GM12878 (cell line): ENCODE measurements around the gene DSC2. TPM values are rescaled to one million over a fixed set of nuclear protein-coding genes. Genes with fewer than 3 reads are reported as not detected.

ENCODE experiments used
- EGR1 ChIP-seq, 2 experiments: IDR thresholded peaks; 1 replicate in 1 of 2; 2 replicates in 1 of 2; pipeline ENCODE4 v1.6.1; 2011 to 2012; ENCODE audit warnings: low read depth in 2 of 2, low read length in 2 of 2, borderline replicate concordance in 1 of 2, mild to moderate bottlenecking in 1 of 2, moderate library complexity in 1 of 2
- HCFC1 ChIP-seq: fragments of 150-350 bp; IDR thresholded peaks from 2 replicates; pipeline ENCODE4 v1.6.1; 2014; ENCODE audit warnings: low read length
- IRF4 ChIP-seq: IDR thresholded peaks from 2 replicates; pipeline ENCODE4 v1.6.1; 2011; ENCODE audit warnings: low read depth, low read length
- KAT2A ChIP-seq: conservative IDR thresholded peaks from 2 replicates; pipeline ENCODE4 v1.6.1; 2011; ENCODE audit warnings: low read depth, low read length; ENCODE audit not compliant: control insufficient read depth
- NKRF ChIP-seq: fragments of 450-650 bp; conservative IDR thresholded peaks from 2 replicates; pipeline ENCODE4 v1.6.1; 2017; ENCODE audit warnings: mild to moderate bottlenecking, moderate library complexity
- POU2F2 ChIP-seq: IDR thresholded peaks from 3 replicates; pipeline ENCODE4 v1.6.1; 2011; ENCODE audit warnings: low read depth, mild to moderate bottlenecking, low read length, borderline replicate concordance
- SMAD5 ChIP-seq: IDR thresholded peaks from 2 replicates; pipeline ENCODE4 v1.6.1; 2016; ENCODE audit warnings: antibody characterized with exemption, low read depth
- SP1 ChIP-seq: IDR thresholded peaks from one replicate; pipeline ENCODE4 v1.6.1; 2011; ENCODE audit warnings: low read depth, low read length
- SUZ12 ChIP-seq: fragments of 200-600 bp; sonication (generic); IDR thresholded peaks from one replicate; pipeline ENCODE4 v1.6.1; 2018; ENCODE audit warnings: antibody characterized with exemption, mild to moderate bottlenecking; ENCODE audit not compliant: unreplicated experiment
- ZBTB4 ChIP-seq: fragments of 450-650 bp; formaldehyde crosslinking; IDR thresholded peaks from 2 replicates; pipeline ENCODE4 v1.4.0; 2022; ENCODE audit warnings: mild to moderate bottlenecking, moderate library complexity
- ZNF217 ChIP-seq: fragments of 450-650 bp; IDR thresholded peaks from 2 replicates; pipeline ENCODE4 v1.6.1; 2017; ENCODE audit warnings: antibody characterized with exemption, mild to moderate bottlenecking
- ZNF384 ChIP-seq: IDR thresholded peaks from 2 replicates; pipeline ENCODE4 v1.6.1; 2012; ENCODE audit warnings: low read depth, mild to moderate bottlenecking, low read length, improper control_type of control experiment, borderline replicate concordance
- polyA plus RNA-seq, 11 experiments: library from polyadenylated mRNA; depleted of rRNA in 4 of 11; unstranded in 6 of 11; stranded (reverse) in 5 of 11; fragments of >200 nt; fragmentation: Nextera tagmentation in 4 of 11; fragmentation: Illumina TruSeq in 1 of 11; extraction: Ambion mirVana in 4 of 11; extraction: Trizol in 1 of 11; gene quantifications; 1 replicate in 1 of 11; 2 replicates in 10 of 11; pipeline versions ENCODE4 v1.2.1 to v1.2.3, GENCODE V29; 2011 to 2016; ENCODE audit warnings: inconsistent platforms in 2 of 11, missing spikeins in 2 of 11, low read depth in 1 of 11
- total RNA-seq, 4 experiments: library from RNA; depleted of rRNA in 3 of 4; stranded (reverse); fragments of >200 nt in 3 of 4; fragmentation: Illumina TruSeq in 1 of 4; extraction: Trizol in 1 of 4; gene quantifications; 2 replicates each; pipeline versions ENCODE4 v1.2.1 to v1.2.3, GENCODE V29; 2013 to 2021

DSC2 gene
- total and polyA plus RNA-seq, 10 of the 15 experiments (the other 5 are each of a cell fraction or from before 2014, with no cell fraction given), result 1.2 to 4.9 (median 3.0) TPM; not detected in 1

GRCh38 chr18:31101183-31102024, 817 bp downstream of the DSC2 start (continued):
- TF ChIP-seq KAT2A (no peak), SMAD5 (no peak), HCFC1 (no peak), IRF4 (no peak), ZBTB4 (no peak), EGR1 (IDR thresholded peaks at IDR 0.05; ENCODE audit: borderline replicate concordance in 1 of 2, low read depth in 2 of 2, low read length in 2 of 2) (no peak), ZNF384 (no peak), SUZ12 (peak; percentile 80), SP1 (no peak), NKRF (no peak), ZNF217 (no peak), POU2F2 (no peak)
